ENCODE measurements around the gene COQ2.
"Not testable (repeated sequence)": the region's sequence is repeated elsewhere in the genome, so short reads cannot be mapped to it uniquely, and the experiment has no call there.

The COQ2 gene

GRCh38 chr4:83241132-83241531, 43.5 kb downstream of the COQ2 start:
- DNase-seq: no peak

GRCh38 chr4:83240379-83240875, 44.2 kb downstream of the COQ2 start:
- no peak for DNase-seq

GRCh38 chr4:83238393-83239248, 46.0 kb downstream of the COQ2 start:
- no peak for DNase-seq

GRCh38 chr4:83237591-83237990, 47.0 kb downstream of the COQ2 start:
- DNase-seq: no peak

GRCh38 chr4:83235645-83236133, 48.9 kb downstream of the COQ2 start:
- not testable (repeated sequence) for DNase-seq

GRCh38 chr4:83234902-83235644, 49.5 kb downstream of the COQ2 start:
- no peak for DNase-seq

- DNase-seq: not testable (repeated sequence)
These were observed 50.2 kb downstream of the COQ2 start for GRCh38 chr4:83234387-83234786.

- no peak for DNase-seq
These were observed 52.5 kb downstream of the COQ2 start for GRCh38 chr4:83232082-83232481.

- DNase-seq: peak; percentile 28
These were observed 53.0 kb downstream of the COQ2 start for GRCh38 chr4:83231620-83232076.

- no peak for DNase-seq
These were observed 53.7 kb downstream of the COQ2 start for GRCh38 chr4:83230928-83231327.

- no peak for DNase-seq
These were observed 54.8 kb downstream of the COQ2 start for GRCh38 chr4:83229791-83230190.

- no peak for DNase-seq
These were observed 56.4 kb downstream of the COQ2 start for GRCh38 chr4:83228231-83228630.

- DNase-seq: no peak
These were observed 59.9 kb downstream of the COQ2 start for GRCh38 chr4:83224502-83225197.

GRCh38 chr4:83223781-83224180, 60.8 kb downstream of the COQ2 start:
- no peak for DNase-seq

- DNase-seq: no peak
These were observed 62.6 kb downstream of the COQ2 start for GRCh38 chr4:83221897-83222441.

GRCh38 chr4:83219344-83220331, 65.0 kb downstream of the COQ2 start:
- DNase-seq: no peak

- DNase-seq: peak; percentile 14
These were observed 66.7 kb downstream of the COQ2 start for GRCh38 chr4:83217721-83218522.

GRCh38 chr4:83216959-83217683, 67.5 kb downstream of the COQ2 start:
- DNase-seq: no peak

GRCh38 chr4:83214079-83214478, 70.5 kb downstream of the COQ2 start:
- DNase-seq: no peak
